K562 (cell line): ENCODE measurements around the gene CDYL.

Source experiments
- CTBP1 ChIP-seq: fragments of 450-650 bp; IDR thresholded peaks from 2 replicates; pipeline ENCODE4 v1.6.1; 2016; ENCODE audit warnings: borderline replicate concordance
- EP300 ChIP-seq: IDR thresholded peaks from 2 replicates; pipeline ENCODE4 v1.6.1; 2012; ENCODE audit warnings: low read length, improper control_type of control experiment
- FOXM1 ChIP-seq, 2 experiments: fragments of 450-650 bp in 1 of 2; sonication (generic) in 1 of 2; formaldehyde crosslinking in 1 of 2; IDR thresholded peaks; 2 replicates each; pipeline versions ENCODE4 v1.6.1 to v1.9.0; 2017 to 2022; ENCODE audit warnings: low read depth in 2 of 2, mild to moderate bottlenecking in 2 of 2, missing genetic modification reagents in 1 of 2, moderate library complexity in 1 of 2
- MYC ChIP-seq, 2 experiments: fragments of 250-450 bp in 1 of 2; sonication (Bioruptor Pico) in 1 of 2; IDR thresholded peaks; 2 replicates each; pipeline versions ENCODE4 v1.5.1 to v1.6.1; 2012 to 2021; ENCODE audit warnings: low read depth in 2 of 2, borderline replicate concordance in 1 of 2, improper control_type of control experiment in 1 of 2, low read length in 1 of 2, mild to moderate bottlenecking in 1 of 2, moderate library complexity in 1 of 2
- PHF21A ChIP-seq: fragments of 450-650 bp; IDR thresholded peaks from 2 replicates; pipeline ENCODE4 v1.6.1; 2017; ENCODE audit warnings: low read depth, borderline replicate concordance
- POLR2A ChIP-seq: fragments of 450-650 bp; conservative IDR thresholded peaks from 2 replicates; pipeline ENCODE4 v1.6.1; 2016
- ZNF175 ChIP-seq: fragments of 200-800 bp; sonication (Bioruptor generic); IDR thresholded peaks from 2 replicates; pipeline ENCODE4 v1.6.1; 2016; ENCODE audit warnings: low read depth, mild to moderate bottlenecking, missing genetic modification characterization, missing compliant biosample characterization
- TF ChIP-seq, protein P1 (sequence below), 3 experiments: IDR thresholded peaks in 2 of 3; conservative IDR thresholded peaks in 1 of 3; 2 replicates each; pipeline ENCODE4 v1.5.1; 2011 to 2012; ENCODE audit warnings: low read length in 3 of 3, mild to moderate bottlenecking in 3 of 3, control low read depth in 2 of 3, improper control_type of control experiment in 1 of 3, inconsistent platforms in 1 of 3, low read depth in 1 of 3, mixed read lengths in 1 of 3, moderate library complexity in 1 of 3; ENCODE audit not compliant: insufficient read depth in 2 of 3

DNA sequence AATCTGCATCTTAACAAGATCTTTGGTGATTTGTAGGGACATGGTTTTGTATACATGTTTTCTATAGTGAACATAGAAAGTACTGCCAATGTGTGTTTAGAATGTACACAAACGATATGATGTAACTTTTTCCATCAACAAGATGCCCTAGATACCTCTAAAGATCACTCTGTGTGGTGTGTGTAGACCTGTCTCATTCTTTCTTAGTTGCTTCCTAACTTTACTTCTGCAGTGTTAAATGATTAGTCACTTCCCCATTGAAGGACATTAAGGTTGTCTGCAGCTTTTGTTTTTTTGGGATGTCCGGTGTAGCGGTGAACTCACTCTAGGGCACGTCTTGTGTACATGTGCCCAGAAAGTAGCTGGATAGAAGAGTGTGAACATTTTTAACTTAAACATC lies 35.9 kb downstream of the CDYL start:
- TF ChIP-seq POLR2A, result no peak
- TF ChIP-seq MYC (IDR thresholded peaks at IDR 0.05; ENCODE audit: low read depth, low read length), result no peak
- no peak for TF ChIP-seq MYC (CRISPR knock-in tag; IDR thresholded peaks at IDR 0.05; ENCODE audit: borderline replicate concordance, low read depth)
- no peak for TF ChIP-seq FOXM1 (IDR thresholded peaks at IDR 0.05; ENCODE audit: low read depth)
- no peak for TF ChIP-seq FOXM1 (CRISPR knock-in tag; IDR thresholded peaks at IDR 0.05; ENCODE audit: low read depth)
- TF ChIP-seq, protein P1, sequence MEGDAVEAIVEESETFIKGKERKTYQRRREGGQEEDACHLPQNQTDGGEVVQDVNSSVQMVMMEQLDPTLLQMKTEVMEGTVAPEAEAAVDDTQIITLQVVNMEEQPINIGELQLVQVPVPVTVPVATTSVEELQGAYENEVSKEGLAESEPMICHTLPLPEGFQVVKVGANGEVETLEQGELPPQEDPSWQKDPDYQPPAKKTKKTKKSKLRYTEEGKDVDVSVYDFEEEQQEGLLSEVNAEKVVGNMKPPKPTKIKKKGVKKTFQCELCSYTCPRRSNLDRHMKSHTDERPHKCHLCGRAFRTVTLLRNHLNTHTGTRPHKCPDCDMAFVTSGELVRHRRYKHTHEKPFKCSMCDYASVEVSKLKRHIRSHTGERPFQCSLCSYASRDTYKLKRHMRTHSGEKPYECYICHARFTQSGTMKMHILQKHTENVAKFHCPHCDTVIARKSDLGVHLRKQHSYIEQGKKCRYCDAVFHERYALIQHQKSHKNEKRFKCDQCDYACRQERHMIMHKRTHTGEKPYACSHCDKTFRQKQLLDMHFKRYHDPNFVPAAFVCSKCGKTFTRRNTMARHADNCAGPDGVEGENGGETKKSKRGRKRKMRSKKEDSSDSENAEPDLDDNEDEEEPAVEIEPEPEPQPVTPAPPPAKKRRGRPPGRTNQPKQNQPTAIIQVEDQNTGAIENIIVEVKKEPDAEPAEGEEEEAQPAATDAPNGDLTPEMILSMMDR (IDR thresholded peaks at IDR 0.05 in 2 of 3, conservative IDR thresholded peaks at IDR 0.05 in 1 of 3; ENCODE audit: insufficient read depth in 2 of 3, low read depth in 1 of 3, low read length in 3 of 3), result no peak
- no peak for TF ChIP-seq ZNF175 (CRISPR knock-in tag)
- TF ChIP-seq CTBP1, result no peak
- no peak for TF ChIP-seq PHF21A
- TF ChIP-seq EP300, result no peak
